Calu3 (cell line): ENCODE measurements around the gene IP6K3. TPM values are rescaled to one million over a fixed set of nuclear protein-coding genes. Genes with fewer than 3 reads are reported as not detected.

Experiments used
- BruUV-seq: library from RNA; stranded (reverse); fragments of 400-500 nt; replicated peaks from 2 replicates; lab custom pipeline; 2021; lab: Mats Ljungman, UMichigan
- CTCF ChIA-PET: fragments of 300-600 bp; sonication (Branson Sonifier 250); formaldehyde crosslinking; loops from one replicate; lab custom pipeline; 2022; ENCODE audit warnings: antibody characterized with exemption; lab: Charles Lee
- DNase-seq: peaks from one replicate; pipeline ENCODE4 v3.0.0; 2022
- H3K27ac Mint-ChIP-seq: one replicate; pipeline ENCODE4 v1.8.0; 2022; ENCODE audit warnings: mixed read lengths; ENCODE audit not compliant: unreplicated experiment
- H3K27me3 Mint-ChIP-seq: one replicate; pipeline ENCODE4 v1.8.0; 2022; ENCODE audit warnings: mixed read lengths; ENCODE audit not compliant: unreplicated experiment
- H3K36me3 Mint-ChIP-seq: one replicate; pipeline ENCODE4 v1.8.0; 2022; ENCODE audit warnings: mild to moderate bottlenecking, moderate library complexity, mixed read lengths; ENCODE audit not compliant: insufficient read depth, unreplicated experiment
- H3K4me1 Mint-ChIP-seq: one replicate; pipeline ENCODE4 v1.8.0; 2022; ENCODE audit warnings: mild to moderate bottlenecking, low read depth, mixed read lengths; ENCODE audit not compliant: unreplicated experiment
- H3K4me3 Mint-ChIP-seq: one replicate; pipeline ENCODE4 v1.8.0; 2022; ENCODE audit warnings: mild to moderate bottlenecking, low read depth, moderate library complexity, mixed read lengths; ENCODE audit not compliant: unreplicated experiment
- H3K9me3 Mint-ChIP-seq: one replicate; pipeline ENCODE4 v1.8.0; 2022; ENCODE audit warnings: low read depth, mixed read lengths; ENCODE audit not compliant: unreplicated experiment
- CTCF ChIP-seq: fragments of 200-600 bp; IDR thresholded peaks from one replicate; pipeline ENCODE4 v1.8.0; 2022; ENCODE audit warnings: antibody characterized with exemption; ENCODE audit not compliant: unreplicated experiment
- intact Hi-C: fragments of 100-400 bp; cut with micrococcal nuclease; formaldehyde crosslinking; loops from one replicate; pipeline ENCODE4 v1.10.0; 2022; ENCODE audit not compliant: unreplicated experiment
- total RNA-seq: library from RNA; stranded (reverse); gene quantifications from 2 replicates; pipeline ENCODE4 v1.2.3, GENCODE V29; 2022

The IP6K3 gene
- total RNA-seq, 1 experiment from 2014 or later = not detected

GRCh38 chr6:33720998-33721397 is 25.7 kb downstream of the IP6K3 start:
- no peak for DNase-seq
- Mint-ChIP-seq H3K27me3 (peaks cover 26% of the 10 kb centered on the region), H3K4me1 (peaks cover 32% of the 10 kb centered on the region), H3K9me3 (no peaks in the 10 kb centered on the region), H3K27ac (no peak overlapping the region), H3K4me3 (no peak overlapping the region), H3K36me3 (peaks cover 7% of the 10 kb centered on the region)
- CTCF ChIA-PET = interaction anchor here (1.2 kb wide), 1 partner anchor 11 kb away, joined by 3 read pairs; no protein-coding TSS in a partner anchor
- no peak for TF ChIP-seq CTCF
- no TSS peak for BruUV-seq
- intact Hi-C loops = no loop called here

- no TSS peak for BruUV-seq
- CTCF ChIA-PET = interaction anchor here (0.9 kb wide), 1 partner anchor 25 kb away, joined by 3 read pairs; no protein-coding TSS in a partner anchor
Measured at GRCh38 chr6:33719326-33719987, 27.2 kb downstream of the IP6K3 start.

GRCh38 chr6:33718713-33719112 is 28.0 kb downstream of the IP6K3 start:
- TF ChIP-seq CTCF = no peak
- CTCF ChIA-PET = interaction anchor here (2.3 kb wide), 1 partner anchor 43 kb away, joined by 8 read pairs; no protein-coding TSS in a partner anchor
- no TSS peak for BruUV-seq
- intact Hi-C loops = loop anchor here (5.0 to 10.0 kb wide), 2 partner anchors 426 to 519 kb away; partner anchors contain the start of genes GRM4 and HMGA1
- Mint-ChIP-seq H3K36me3 (peaks cover 7% of the 10 kb centered on the region), H3K4me1 (peaks cover 47% of the 10 kb centered on the region), H3K27ac (no peak overlapping the region), H3K9me3 (no peaks in the 10 kb centered on the region), H3K27me3 (peaks cover 18% of the 10 kb centered on the region), H3K4me3 (no peak overlapping the region)
- no peak for DNase-seq

More at GRCh38 chr6:33719326-33719987, 27.2 kb downstream of the IP6K3 start:
- no peak for DNase-seq
- no peak overlapping the region for H3K27ac Mint-ChIP-seq
- peaks cover 7% of the 10 kb centered on the region for H3K36me3 Mint-ChIP-seq
- H3K4me3 Mint-ChIP-seq = no peak overlapping the region
- intact Hi-C loops = loop anchor here (5.0 to 10.0 kb wide), 2 partner anchors 425 to 518 kb away; partner anchors contain the start of genes GRM4 and HMGA1
- TF ChIP-seq CTCF = no peak
- H3K9me3 Mint-ChIP-seq = no peaks in the 10 kb centered on the region
- H3K4me1 Mint-ChIP-seq = peaks cover 47% of the 10 kb centered on the region
- H3K27me3 Mint-ChIP-seq = peaks cover 25% of the 10 kb centered on the region

GRCh38 chr6:33717934-33718455 is 28.7 kb downstream of the IP6K3 start:
- Mint-ChIP-seq H3K27ac (no peak overlapping the region), H3K27me3 (peaks cover 11% of the 10 kb centered on the region), H3K9me3 (no peaks in the 10 kb centered on the region), H3K4me3 (no peak overlapping the region), H3K4me1 (peaks cover 47% of the 10 kb centered on the region), H3K36me3 (peaks cover 7% of the 10 kb centered on the region)
- no peak for TF ChIP-seq CTCF
- DNase-seq = no peak
- intact Hi-C loops = loop anchor here (5.0 to 10.0 kb wide), 2 partner anchors 427 to 519 kb away; partner anchors contain the start of genes GRM4 and HMGA1
- CTCF ChIA-PET = interaction anchor here (0.6 to 2.3 kb wide), 2 partner anchors 44 to 57 kb away, joined by 4 to 8 read pairs; no protein-coding TSS in a partner anchor
- BruUV-seq = no TSS peak
